ENCODE results near the gene CFAP298. TPM values are rescaled to one million over a fixed set of nuclear protein-coding genes. Genes with fewer than 3 reads are reported as not detected.

CFAP298 gene
- total RNA-seq, 1 experiment from 2014 or later, result 96.0 TPM

DNA sequence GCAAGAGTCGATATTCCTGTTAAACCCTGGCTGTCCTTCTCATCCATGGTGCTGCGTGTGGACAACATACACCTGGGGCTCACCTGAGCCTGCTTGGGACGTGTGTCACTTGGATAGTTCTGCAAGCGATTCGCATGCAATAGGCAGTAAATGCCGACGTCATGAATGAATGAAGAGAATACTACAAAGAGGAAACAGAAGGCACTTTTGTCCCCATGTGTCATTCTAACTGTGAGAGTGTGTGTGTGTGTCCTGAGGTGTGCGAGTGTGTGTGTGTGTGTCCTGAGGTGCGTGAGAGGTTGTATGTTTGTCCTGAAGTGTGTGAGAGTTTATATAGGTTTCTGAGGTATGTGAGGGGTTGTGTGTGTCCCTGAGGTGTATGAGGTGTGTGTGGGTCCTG is 26.2 kb downstream of the CFAP298 start:
- Histone ChIP-seq H3K9me2 (replicated peaks; ENCODE audit: low read length) (no peaks in the 10 kb centered on the region), H2AFZ (ENCODE audit: low read length) (no peak overlapping the region), H3F3A (ENCODE audit: low read length, unreplicated experiment) (no peaks in the 10 kb centered on the region), H3K9ac (ENCODE audit: low read length) (no peak overlapping the region), H3K79me2 (ENCODE audit: low read length) (no peaks in the 10 kb centered on the region), H4K20me1 (ENCODE audit: low read length) (no peaks in the 10 kb centered on the region), H3K36me3 (ENCODE audit: low read depth, low read length) (no peaks in the 10 kb centered on the region), H3K9me3 (ENCODE audit: low read length) (no peaks in the 10 kb centered on the region), H3K27me3 (ENCODE audit: low read length) (no peaks in the 10 kb centered on the region), H3K4me2 (ENCODE audit: low read length) (no peak overlapping the region), H3K4me1 (ENCODE audit: insufficient read depth, low read length) (no peaks in the 10 kb centered on the region), H3K4me3 (ENCODE audit: low read length) (no peak overlapping the region), H3K27ac (ENCODE audit: low read length) (no peak overlapping the region)
- no TSS peak for BruUV-seq (replicated peaks)
- ATAC-seq, result no peak
- intact Hi-C loops (cut with micrococcal nuclease), result no loop called here
- POLR2A ChIA-PET (ENCODE audit: unreplicated experiment), result no interaction called here
- CTCF ChIA-PET, result no interaction called here
- TF ChIP-seq EZH2 (IDR thresholded peaks at IDR 0.05; ENCODE audit: low read length, unreplicated experiment) (no peak), CTCF (conservative IDR thresholded peaks at IDR 0.05; ENCODE audit: low read depth, low read length) (no peak), EZH2phosphoT487 (IDR thresholded peaks at IDR 0.05; ENCODE audit: borderline replicate concordance, low read length) (no peak)
- DNase-seq, result no peak

DNA sequence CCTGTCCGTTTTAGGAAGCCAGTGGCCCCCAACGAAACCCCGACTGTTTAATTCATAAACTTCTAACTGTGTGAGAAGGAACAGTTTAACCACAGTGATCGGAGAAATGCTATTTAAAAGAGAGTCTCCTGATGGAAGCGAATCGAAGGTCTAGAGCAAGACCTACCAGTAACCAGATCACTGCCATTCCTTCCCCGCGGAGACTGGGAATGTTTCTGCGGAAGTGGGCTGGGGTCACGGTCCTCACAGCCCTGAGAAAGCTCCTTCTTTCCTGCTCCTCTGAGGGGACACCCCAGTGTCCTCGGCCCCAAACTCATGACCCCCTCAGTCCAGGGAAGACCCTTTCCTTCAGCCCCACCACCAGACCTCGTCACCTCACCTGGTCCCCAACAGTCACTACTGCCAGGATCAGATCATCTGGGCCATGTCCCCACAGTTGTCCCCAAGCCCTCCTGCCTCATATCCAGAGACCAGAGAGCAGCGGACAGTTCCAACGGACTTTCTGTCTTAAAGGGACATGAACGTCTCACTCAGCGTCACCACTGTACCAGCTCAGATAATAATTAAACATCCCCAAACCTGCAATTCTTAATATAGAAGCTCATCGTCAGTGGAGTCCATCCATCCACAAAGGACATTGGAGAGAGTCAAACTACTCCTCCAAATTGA is 27.0 kb downstream of the CFAP298 start, which contains the start of gene TCP10L:
Gene TCP10L, minus strand, starts transcription at position 482 of the 669 bp plus-strand sequence. CDS start 1,219 bp downstream, outside the sequence.
- no peaks in the 10 kb centered on the region for H3K4me1 ChIP-seq (ENCODE audit: insufficient read depth, low read length)
- no peaks in the 10 kb centered on the region for H3K9me2 ChIP-seq (replicated peaks; ENCODE audit: low read length)
- H3K9me3 ChIP-seq (ENCODE audit: low read length), result no peaks in the 10 kb centered on the region
- H3K36me3 ChIP-seq (ENCODE audit: low read depth, low read length), result no peaks in the 10 kb centered on the region
- no peak within 1 kb of the TSS for H3K9ac ChIP-seq (ENCODE audit: low read length)
- no peaks in the 10 kb centered on the region for H3K27me3 ChIP-seq (ENCODE audit: low read length)
- H3K4me2 ChIP-seq (ENCODE audit: low read length), result no peak within 1 kb of the TSS
- no peak within 1 kb of the TSS for H3K27ac ChIP-seq (ENCODE audit: low read length)
- H2AFZ ChIP-seq (ENCODE audit: low read length), result no peak within 1 kb of the TSS
- no peak within 1 kb of the TSS for H3K4me3 ChIP-seq (ENCODE audit: low read length)
- ChIA-PET CTCF (no interaction called here), POLR2A (ENCODE audit: unreplicated experiment) (no interaction called here)
- no peak for DNase-seq
- no peaks in the 10 kb centered on the region for H3F3A ChIP-seq (ENCODE audit: low read length, unreplicated experiment)
- BruUV-seq (replicated peaks), result no TSS peak
- intact Hi-C loops (cut with micrococcal nuclease), result no loop called here
- H4K20me1 ChIP-seq (ENCODE audit: low read length), result no peaks in the 10 kb centered on the region
- no peak for TF ChIP-seq CTCF (conservative IDR thresholded peaks at IDR 0.05; ENCODE audit: low read depth, low read length)
- TF ChIP-seq EZH2phosphoT487 (IDR thresholded peaks at IDR 0.05; ENCODE audit: borderline replicate concordance, low read length), result no peak
- no peak for TF ChIP-seq EZH2 (IDR thresholded peaks at IDR 0.05; ENCODE audit: low read length, unreplicated experiment)
- no peaks in the 10 kb centered on the region for H3K79me2 ChIP-seq (ENCODE audit: low read length)
- no peak for ATAC-seq

GRCh38 chr21:32584472-32584871 is 27.7 kb downstream of the CFAP298 start:
- H4K20me1 ChIP-seq (ENCODE audit: low read length), result no peaks in the 10 kb centered on the region
- H3K9ac ChIP-seq (ENCODE audit: low read length), result no peak overlapping the region
- CTCF ChIA-PET, result no interaction called here
- TF ChIP-seq CTCF (conservative IDR thresholded peaks at IDR 0.05; ENCODE audit: low read depth, low read length) (no peak), EZH2 (IDR thresholded peaks at IDR 0.05; ENCODE audit: low read length, unreplicated experiment) (no peak), EZH2phosphoT487 (IDR thresholded peaks at IDR 0.05; ENCODE audit: borderline replicate concordance, low read length) (no peak)
- H3K36me3 ChIP-seq (ENCODE audit: low read depth, low read length), result no peaks in the 10 kb centered on the region
- no peaks in the 10 kb centered on the region for H3F3A ChIP-seq (ENCODE audit: low read length, unreplicated experiment)
- no peak for ATAC-seq
- no TSS peak for BruUV-seq (replicated peaks)
- H3K9me2 ChIP-seq (replicated peaks; ENCODE audit: low read length), result no peaks in the 10 kb centered on the region
- H3K4me2 ChIP-seq (ENCODE audit: low read length), result no peak overlapping the region
- no peak for DNase-seq
- intact Hi-C loops (cut with micrococcal nuclease), result no loop called here
- H3K4me1 ChIP-seq (ENCODE audit: insufficient read depth, low read length), result no peaks in the 10 kb centered on the region
- no peak overlapping the region for H2AFZ ChIP-seq (ENCODE audit: low read length)
- no peaks in the 10 kb centered on the region for H3K27me3 ChIP-seq (ENCODE audit: low read length)
- POLR2A ChIA-PET (ENCODE audit: unreplicated experiment), result no interaction called here
- no peaks in the 10 kb centered on the region for H3K79me2 ChIP-seq (ENCODE audit: low read length)
- no peak overlapping the region for H3K4me3 ChIP-seq (ENCODE audit: low read length)
- H3K27ac ChIP-seq (ENCODE audit: low read length), result no peak overlapping the region
- H3K9me3 ChIP-seq (ENCODE audit: low read length), result no peaks in the 10 kb centered on the region

All from PC-3 (cell line).